NCI-H526 (cell line): Measurements from ENCODE around the gene CCR3.
"Not testable (repeated sequence)": the region's sequence is repeated elsewhere in the genome, so short reads cannot be mapped to it uniquely, and the experiment has no call there.

Experiments used
- DNase-seq, 2 experiments: peaks; one replicate each; lab custom pipeline; 2025; lab: John Stamatoyannopoulos, UW

CCR3 gene

DNA sequence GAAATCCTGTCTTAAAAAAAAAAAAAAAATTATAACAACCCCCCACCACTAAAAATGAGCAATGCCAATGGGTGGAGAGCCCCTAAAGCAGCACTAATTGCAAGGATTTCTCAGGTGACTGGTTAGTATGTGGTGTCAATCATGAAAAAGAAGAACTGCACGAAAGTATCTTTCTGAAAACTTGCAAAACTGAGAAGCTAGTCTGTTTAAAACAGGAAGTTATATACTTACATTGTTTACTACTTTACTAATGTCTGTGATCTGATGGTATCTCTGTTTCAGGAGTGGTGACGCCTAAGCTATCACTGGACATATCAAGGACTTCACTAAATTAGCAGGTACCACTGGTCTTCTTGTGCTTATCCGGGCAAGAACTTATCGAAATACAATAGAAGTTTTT, at the start of gene CCR3:
CCR3 (plus strand) TSS at position 341 of the 400 bp plus-strand sequence. CDS start 22,699 bp downstream, outside the sequence.
- no peak for DNase-seq

DNA sequence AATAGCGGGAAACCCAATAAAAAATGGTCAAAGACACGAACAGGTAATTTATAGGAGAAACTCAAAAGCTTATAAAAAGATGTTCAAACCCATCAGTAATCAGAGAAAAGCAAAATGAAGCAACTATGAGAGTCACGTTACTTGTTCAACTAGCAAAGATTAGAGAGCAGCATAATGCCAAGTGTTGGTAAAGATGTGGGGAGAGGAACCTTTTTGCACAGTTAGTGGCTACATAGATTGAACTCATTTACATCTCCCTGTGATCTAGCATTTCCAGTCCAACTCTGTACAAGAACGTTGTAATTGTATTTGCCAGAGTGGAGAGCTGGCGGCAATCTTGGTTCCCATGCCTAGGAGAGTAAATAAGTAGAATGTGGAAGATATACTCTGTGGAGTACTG, 49.3 kb upstream of the CCR3 start:
- DNase-seq = no peak

DNA sequence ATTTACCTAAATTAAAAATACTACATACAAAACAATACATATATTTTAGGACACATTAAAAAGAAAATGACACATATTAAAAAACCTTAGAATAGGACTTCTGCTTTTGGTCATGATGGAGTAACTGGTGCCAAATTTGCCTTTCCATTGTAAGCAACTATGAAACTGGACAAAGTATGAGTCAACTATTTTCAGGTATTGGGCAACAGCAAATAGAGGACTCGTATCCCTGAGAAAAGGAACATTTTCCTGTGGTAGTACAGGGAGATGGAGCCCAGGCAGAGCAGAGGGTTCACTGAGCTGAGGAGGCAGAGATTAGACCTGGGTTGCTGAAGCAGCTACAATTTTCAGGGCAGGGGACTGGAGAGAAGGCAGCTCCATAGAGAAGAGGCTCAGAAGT, 48.8 kb upstream of the CCR3 start:
- no peak for DNase-seq

DNA sequence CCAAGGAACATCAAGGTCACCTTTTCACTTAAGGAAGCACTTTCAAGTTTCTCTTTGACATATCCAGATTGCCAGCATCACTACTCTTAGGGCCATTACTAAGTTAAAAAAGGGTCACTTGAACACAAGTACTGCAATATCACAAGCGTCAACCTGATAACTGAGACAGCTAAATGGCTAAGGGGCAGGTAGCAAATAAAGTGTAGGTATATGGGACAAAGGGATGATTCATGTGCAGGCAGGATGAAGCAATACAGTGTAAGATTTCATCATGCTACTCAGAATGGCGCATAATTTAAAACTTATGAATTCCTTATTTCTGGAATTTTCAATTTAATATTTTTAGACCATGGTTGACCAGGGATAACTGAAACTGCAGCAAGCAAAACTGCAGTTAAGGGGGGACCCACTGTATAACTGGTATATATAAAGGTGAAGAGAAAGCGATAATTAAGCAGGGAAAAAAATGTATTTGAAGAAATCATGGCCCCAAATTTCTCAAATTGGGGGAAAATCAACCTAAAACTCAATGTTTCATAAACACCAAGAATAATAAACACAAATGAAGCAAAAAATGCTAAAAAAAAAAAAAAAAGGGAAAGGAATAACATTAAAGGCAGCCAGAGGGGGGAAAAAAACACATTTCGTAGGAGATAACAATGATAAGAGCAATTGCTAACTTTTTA, 47.2 kb upstream of the CCR3 start:
- DNase-seq = no peak

DNA sequence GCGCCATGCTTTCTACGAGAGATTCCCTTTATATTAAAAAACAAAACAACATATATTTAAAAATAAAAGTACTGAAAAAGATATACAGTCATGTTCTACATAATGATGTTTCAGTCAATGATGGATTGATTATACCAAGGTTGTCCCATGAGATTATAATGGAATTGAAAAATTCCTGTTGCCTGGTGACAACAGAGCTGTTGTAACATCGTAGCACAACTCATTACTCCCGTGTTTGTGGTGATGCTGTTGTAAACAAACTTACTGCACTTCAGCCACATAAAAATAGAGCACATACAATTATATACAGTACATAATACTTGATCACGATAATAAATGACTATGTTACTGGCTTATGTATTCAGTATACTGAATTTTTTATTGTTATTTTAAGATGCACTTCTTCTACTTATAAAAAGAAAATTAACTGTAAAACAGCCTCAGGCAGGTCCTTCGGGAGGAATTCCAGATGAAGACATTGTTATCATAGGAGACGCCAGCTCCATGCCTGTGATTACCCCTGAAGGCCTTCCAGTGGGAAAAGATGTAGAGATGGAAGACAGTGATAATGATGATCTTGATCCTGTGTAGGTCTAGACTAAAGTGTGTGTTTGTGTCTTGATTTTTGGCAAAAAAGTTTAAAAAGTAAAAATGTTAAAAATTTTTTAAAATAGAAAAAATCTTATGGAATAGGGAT, 45.9 kb upstream of the CCR3 start:
- DNase-seq = no peak

DNA sequence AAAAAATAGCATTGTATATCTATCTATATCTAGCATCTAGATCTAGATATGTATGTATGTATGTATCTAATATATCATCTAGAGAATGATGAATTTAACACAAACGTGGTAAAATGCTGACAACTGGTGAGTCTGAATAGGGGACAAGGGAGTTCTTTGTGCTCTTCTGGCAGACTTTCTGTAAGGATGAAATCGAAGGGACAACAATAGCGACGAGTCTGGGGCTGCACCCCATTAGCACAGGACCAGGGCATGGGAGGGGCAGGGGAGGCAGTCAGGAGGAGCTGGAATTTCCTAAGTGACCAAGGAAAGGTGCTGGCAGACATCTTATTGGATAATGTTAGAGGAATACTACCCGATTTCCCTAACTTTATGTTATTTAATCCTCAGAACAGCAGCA, 42.0 kb upstream of the CCR3 start:
- no peak for DNase-seq

DNA sequence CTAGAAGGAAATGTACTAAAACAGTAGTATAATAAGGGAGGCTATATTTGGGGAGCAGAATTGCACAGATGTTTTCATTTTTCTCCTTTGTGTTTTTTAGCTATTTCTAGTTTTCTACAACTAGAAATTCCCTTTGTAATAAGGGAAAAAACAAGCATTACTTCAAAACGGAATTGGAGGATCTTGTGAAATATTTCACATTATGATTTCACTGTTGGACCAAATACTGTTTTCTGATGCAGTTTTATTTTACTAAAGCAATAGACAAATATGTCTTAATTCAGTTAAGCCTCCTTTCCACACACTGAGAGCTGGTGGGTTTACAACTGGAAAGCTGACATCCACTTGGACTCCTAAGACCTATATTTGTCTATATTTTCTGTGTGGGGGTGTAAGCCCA, 41.5 kb upstream of the CCR3 start:
- DNase-seq = no peak

DNA sequence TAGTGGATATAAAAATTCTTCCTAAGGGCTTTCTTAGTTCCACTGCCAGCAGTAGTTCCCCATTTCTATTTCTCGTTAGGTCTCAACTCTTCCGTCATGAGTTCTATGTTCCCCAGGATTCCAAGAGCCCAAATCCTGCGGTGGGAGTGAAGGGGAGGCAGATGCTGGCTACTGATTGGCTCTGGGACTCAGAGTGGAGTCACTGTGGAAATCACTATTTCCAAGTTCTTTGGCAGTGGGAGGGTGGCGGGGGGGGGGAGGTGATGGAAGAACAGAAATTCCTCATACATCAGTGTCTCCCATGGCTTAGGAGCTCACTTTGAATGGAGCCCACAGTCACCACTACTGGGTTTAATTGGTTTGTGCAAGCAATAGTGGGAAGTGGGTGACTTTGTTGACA, 39.7 kb upstream of the CCR3 start:
- no peak for DNase-seq

DNA sequence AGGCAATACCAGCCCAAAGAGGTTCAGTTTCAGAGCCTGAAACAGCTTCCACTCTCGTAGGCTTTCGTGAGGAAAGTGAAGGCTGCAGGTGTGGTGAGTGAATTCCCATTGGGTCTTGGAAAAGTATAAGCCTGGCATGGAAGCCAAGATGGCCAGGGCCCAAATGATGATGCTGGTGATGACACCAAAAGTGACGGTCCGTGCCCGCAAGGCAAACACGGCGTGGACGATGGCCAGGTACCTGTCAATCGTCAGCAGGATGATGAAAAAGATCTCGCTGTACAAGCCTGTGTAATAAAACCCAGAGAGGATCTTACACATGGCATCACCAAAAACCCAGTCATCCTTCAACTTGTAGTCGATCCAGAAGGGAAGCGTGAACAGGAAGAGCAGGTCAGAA, 38.6 kb upstream of the CCR3 start:
- DNase-seq = no peak

DNA sequence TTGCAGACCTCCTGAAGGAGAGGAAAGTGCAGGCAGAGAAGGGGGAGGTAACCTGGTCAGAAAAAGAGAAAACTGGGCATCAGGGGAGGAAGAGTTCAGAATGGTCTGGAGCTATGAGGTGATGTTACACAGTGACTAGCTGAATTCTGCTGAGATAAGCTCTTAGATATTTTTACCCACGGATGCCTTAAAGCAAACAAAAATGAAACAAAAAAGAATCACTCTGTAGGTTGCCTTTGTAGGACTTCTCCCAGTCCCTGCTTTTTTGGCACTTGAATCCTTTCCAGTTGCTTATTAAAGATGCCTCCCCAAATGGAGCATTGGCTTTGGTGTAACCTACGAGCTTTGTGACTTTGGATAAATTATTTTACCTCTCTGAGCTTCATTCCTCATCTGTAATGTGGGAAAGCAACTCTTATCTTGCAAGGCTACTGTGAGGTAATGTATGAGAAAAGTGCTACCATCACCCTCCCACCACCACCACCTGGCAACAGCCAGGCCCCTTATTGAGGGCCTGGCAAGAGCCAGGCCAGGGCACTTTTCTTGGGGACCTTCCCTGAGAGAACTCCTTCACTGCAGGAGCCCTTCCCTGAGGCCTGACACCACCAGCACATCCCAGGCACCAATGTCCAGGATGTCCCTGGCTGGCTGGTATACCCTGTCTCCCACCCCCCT, 36.8 kb upstream of the CCR3 start:
- DNase-seq = no peak

DNA sequence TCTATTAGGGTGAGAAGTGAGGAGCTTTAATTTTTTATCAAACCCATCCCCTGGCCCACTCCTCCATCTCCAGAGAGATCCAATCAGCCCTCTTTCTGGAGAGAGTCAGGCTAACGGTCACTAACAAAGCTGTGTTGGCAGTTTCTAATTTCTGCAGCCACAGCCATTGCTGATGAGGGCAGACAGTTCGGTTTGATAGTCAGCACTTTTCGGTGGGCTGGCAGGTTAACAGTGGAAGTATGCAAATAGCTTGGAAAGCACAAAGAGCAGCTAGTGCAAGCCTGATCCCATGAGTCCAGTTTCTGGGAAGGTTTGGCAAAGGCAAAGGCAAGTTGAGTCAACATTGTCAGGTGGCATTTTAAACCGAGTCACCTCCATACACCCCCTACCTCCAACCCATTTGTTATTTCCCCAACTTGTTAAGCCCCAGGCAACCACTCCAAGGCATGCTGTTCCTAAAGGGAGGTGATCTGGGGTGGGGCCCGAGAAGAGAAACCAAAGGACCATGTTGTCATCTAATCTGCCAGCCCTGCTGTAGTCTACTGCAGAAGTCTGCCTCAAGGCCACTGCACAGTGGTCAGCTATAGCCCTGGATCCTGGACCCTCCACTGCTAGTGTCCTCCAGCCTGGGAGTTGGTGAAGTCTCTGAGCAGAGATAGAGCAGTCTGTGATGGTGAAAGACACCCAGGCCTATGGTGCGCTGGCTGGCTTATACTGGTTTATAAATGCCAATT, 35.8 kb upstream of the CCR3 start:
- DNase-seq = peak in 1 of 2 experiments; percentile 35

DNA sequence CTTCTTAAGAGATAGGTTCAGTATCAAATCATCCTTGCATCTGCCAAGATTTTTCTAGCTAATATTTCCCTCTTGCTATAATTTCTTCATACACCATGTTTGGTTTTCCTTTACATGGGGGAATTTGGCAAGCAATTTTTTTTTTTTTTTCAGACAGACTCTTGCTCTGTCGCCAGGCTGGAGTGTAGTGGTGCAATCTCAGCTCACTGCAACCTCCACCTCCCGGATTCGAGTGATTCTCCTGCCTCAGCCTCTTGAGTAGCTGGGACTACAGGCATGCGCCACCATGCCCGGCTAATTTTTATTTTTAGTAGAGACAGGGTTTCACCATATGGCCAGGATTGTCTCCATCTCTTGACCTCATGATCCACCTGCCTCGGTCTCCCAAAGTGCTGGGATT, 34.7 kb upstream of the CCR3 start:
- not testable (repeated sequence) for DNase-seq

DNA sequence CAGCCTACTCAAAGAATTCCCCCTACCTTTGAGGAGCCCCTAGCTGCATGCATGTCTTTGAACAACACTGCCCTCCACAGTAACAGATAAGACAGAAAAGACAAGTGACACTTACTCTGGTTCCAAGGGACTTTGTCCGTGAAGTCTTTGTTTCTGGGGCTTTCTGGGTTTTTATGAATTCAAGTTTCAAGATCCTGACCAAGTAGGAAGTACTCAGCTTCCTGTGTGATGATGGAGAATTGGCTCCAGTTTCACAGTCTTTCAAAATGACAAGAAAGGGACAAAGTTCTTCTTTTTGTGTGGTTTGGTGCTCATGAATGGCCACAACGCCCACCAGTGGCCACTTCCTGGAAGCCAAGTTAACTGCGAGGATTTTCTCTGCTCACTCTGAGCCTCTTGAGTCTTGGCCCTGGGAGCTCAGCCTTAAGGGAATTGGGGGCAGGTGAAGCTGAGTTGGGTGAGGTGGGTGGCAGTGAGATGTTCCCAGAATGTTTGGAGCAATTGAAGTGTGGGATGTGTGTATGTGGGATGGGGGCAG, 34.0 kb upstream of the CCR3 start, which contains the start of gene CCR1:
CCR1 (minus strand) TSS at position 147 of the 538 bp plus-strand sequence. CDS start 4,000 bp downstream, outside the sequence.
- DNase-seq = peak in 1 of 2 experiments; percentile 6

DNA sequence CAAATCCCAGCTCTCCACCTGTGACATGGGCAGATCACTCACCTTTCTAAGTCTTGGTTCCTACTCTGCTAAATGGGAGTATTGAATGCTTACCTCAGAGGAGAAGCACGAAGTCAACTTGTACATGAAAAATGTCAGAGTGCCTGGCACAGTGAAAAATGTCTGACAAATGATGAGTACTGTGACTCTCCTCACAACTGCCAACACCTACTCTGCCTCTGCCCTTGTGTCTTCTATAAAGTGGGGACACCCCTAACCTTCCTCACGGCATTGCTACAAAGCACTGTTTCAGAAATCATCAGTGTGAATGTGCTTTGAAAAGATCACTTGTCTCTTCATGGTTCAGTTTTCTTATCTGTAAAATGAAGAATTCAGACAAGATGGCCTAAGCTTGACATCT, 33.2 kb upstream of the CCR3 start:
- DNase-seq = no peak

DNA sequence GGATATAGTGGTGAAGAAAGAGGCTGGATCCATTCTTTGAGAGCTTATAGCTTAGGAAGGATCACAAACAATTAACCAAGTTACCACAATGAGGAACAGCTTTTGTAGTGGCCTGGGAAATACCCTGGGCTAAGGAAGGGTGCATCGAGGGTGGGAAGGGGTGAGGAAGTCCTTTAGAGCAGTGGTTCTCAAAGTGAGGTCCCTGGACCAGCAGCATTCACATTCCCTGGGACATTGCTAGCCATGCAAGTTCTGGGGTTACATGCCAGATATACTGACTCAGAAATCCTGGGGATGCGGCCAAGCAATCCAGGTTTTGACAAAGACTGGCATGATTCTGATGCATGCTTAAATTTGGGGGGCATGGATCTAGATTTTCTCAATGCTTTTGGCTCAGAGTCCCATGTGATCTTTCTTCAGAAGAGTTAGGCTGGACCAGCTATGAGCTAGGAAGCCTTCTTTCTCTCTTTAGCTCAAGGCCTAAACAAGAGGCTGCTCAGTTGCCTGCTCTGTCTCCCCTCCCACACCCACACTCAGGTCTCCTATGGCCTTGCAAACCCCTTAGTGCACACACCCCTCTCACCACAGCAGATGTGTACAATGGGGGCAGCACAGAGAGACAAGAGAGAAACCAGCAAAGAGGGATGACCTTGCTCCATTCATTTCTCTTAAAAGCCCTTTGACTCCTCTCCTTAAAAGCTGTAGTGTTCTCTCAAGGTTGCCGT, 32.4 kb upstream of the CCR3 start:
- DNase-seq = no peak

DNA sequence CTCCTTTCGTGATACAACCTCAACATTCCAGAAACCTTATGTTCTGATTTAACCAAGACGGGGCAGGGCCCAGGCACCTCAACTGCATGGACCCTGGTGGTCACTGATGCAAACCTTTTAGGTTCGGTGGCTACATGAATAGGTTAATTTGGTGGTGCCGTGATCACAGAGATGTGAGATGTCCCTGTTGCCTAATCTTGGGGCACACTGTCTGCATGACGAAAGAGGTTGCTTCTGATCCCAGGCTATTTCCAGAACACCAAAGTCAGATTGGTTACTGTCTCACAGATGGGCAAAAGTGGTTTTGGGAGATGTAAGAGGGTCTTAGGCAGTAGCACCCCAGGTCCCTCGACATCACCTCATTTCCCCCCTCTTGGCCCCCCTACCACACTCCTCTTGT, 30.2 kb upstream of the CCR3 start:
- DNase-seq = no peak

DNA sequence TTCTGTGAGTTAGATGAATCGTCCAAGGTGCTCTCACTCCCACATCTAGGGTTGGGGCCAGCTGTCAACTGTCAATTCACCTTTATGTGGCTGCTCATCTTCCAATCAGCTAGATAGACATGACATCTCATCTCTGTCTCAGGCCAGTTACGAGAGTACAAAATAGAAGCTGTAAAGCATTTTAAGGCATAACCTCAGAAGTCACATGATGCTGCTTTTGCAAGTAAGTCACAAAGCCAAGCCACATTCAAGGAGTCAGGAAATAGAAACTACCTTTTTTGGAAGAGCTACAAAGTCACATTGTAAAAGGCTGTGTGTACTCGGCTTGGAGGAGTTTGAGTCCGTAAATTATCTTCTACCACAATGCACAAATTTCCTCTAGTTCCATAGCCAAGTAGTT, 29.1 kb upstream of the CCR3 start:
- no peak for DNase-seq

DNA sequence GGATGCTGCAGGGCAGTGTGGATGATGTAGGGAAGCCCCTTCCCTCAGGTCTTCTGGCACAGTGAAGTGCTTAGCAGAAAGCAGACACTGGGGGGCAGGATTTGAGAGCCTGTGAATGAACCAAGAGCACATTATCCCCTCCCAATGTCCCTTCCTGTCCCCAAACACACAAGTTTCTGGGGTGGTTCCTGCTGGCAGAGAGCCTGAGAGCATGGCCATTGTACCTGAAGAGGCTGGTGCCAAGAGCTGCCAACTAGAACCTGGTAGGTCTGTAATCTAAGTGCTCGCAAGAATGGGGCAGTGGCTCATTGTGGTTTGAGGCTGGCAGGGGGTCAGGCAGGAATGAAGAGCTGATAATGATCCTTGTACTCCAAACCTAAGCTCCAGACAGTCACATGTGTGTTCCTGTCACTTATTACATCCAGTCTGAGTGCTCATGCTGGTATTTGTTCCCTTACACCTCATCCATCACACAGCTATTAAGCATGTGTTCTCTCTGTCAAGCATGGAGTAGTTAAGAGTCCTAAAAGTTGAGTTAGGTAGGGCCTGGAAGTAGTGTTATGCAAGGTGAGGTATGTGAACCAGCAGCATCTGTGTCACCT, 27.4 kb upstream of the CCR3 start:
- peak in 1 of 2 experiments; percentile 2 for DNase-seq

DNA sequence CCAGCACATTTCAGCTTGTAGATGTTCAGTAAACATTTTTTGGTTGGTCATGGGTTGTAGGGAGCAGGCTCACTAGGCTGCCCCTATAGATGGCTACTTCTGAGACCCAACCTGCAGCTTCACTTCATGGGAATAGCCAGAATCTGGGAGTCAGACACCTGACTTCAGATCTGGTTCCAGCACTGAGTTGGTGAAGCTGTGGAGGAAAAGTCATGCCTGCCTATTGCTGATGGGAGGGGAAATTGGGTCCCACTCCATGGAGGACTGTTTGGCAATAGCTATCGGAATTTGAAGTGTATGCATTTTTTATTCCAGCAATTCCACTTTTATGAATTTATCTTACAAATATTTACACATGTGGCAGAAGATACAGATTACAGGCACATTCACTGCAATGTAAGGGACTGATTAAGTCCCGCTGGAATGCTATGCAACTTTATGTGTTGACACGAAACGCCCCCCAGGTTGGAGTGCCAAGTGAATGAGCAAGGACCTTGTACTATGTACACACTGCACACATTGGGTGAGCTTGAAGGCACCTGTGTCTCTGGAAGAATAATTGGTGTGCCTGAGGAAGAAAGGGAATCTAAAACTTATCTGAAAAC, 26.3 kb upstream of the CCR3 start:
- DNase-seq = no peak

DNA sequence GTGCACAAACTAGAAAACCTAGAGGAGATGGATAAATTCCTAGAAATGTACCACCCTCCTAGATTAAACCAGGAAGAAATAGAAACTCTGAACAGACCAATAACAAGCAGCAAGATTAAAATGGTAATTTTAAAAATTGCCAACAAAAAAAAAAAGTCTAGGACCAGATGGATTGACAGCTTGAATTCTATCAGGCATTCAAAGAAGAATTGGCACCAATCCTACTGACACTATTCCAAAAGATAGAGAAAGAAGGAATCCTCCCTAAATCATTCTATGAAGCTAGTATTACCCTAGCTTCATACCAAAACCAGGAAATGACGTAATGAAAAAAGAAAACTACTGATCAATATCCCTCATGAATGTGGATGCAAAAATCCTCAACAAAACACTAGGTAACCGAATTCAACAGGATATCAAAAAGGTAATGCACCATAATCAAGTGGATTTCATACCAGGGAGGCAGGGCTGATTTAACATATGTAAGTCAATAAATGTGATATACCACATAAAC, 24.0 kb upstream of the CCR3 start:
- DNase-seq = no peak
